ENCODE measurements around the gene RRP12.
A peak's percentile ranks its signal among the peaks of the same experiment; 100 is the strongest.

- TF ChIP-seq POLR2A (IDR thresholded peaks at IDR 0.05) (peak; percentile 23), CTCF (IDR thresholded peaks at IDR 0.05) (peak in 2 of 3 donors; percentile 46 to 52), POLR2AphosphoS5 (IDR thresholded peaks at IDR 0.05) (peak; percentile 42 to 78 (median 72))
Measured at GRCh38 chr10:97425964-97426775, 25.0 kb upstream of the RRP12 start, which contains the start of gene PGAM1.
